HEK293 (cell line): Measurements from ENCODE around the gene F9.

Experiments
- CTCF ChIA-PET: fragments of 350-600 bp; formaldehyde crosslinking; extraction: SDS; loops from one replicate; lab custom pipeline; 2021; ENCODE audit warnings: antibody characterized with exemption; lab: Yijun Ruan, JAX
- POLR2A ChIA-PET: fragments of 300-600 bp; formaldehyde crosslinking; extraction: SDS; loops from one replicate; lab custom pipeline; 2020; ENCODE audit warnings: antibody characterized with exemption, inconsistent platforms; lab: Yijun Ruan, JAX
- H3K27ac ChIP-seq: fragments of 200-500 bp; sonication (Bioruptor generic); 2 replicates; pipeline ENCODE4 v1.5.1; 2014; ENCODE audit warnings: low read depth, low read length, control low read depth, inconsistent platforms; ENCODE audit errors: extremely low read depth
- H3K36me3 ChIP-seq, 2 experiments: fragments of 200-500 bp in 1 of 2; sonication (Bioruptor generic) in 1 of 2; 1 replicate in 1 of 2; 2 replicates in 1 of 2; pipeline ENCODE4 v1.5.1; 2014 to 2017; ENCODE audit warnings: inconsistent platforms in 2 of 2, low read length in 2 of 2; ENCODE audit not compliant: control insufficient read depth in 2 of 2, insufficient read depth in 1 of 2
- H3K4me1 ChIP-seq: fragments of 200-500 bp; sonication (Bioruptor generic); 2 replicates; pipeline ENCODE4 v1.5.1; 2014; ENCODE audit warnings: mild to moderate bottlenecking, low read length, inconsistent platforms; ENCODE audit not compliant: control insufficient read depth, insufficient read depth
- H3K4me3 ChIP-seq: 2 replicates; pipeline ENCODE4 v1.5.1; 2011; ENCODE audit warnings: low read depth, mild to moderate bottlenecking, control low read depth, low read length, moderate library complexity
- H3K9me3 ChIP-seq: fragments of 200-500 bp; sonication (Bioruptor generic); 2 replicates; pipeline ENCODE4 v1.5.1; 2014; ENCODE audit warnings: low read depth, low read length, inconsistent platforms; ENCODE audit not compliant: control insufficient read depth, insufficient read depth
- GLI4 ChIP-seq: fragments of 450-650 bp; formaldehyde crosslinking; IDR thresholded peaks from 2 replicates; pipeline ENCODE4 v1.5.1; 2016; ENCODE audit warnings: missing biosample characterization, missing genetic modification characterization
- KLF17 ChIP-seq: fragments of 450-650 bp; formaldehyde crosslinking; IDR thresholded peaks from 2 replicates; pipeline ENCODE4 v1.5.1; 2016; ENCODE audit warnings: missing biosample characterization, missing genetic modification characterization
- PBX3 ChIP-seq: sonication (generic); formaldehyde crosslinking; IDR thresholded peaks from 2 replicates; pipeline ENCODE4 v1.8.1; 2022; ENCODE audit warnings: mild to moderate bottlenecking, moderate library complexity, missing genetic modification reagents
- TRIM28 ChIP-seq: IDR thresholded peaks from 2 replicates; pipeline ENCODE4 v1.6.1; 2011; ENCODE audit warnings: low read length, control low read depth, borderline replicate concordance
- ZBTB11 ChIP-seq: fragments of 450-650 bp; formaldehyde crosslinking; conservative IDR thresholded peaks from 2 replicates; pipeline ENCODE4 v1.5.1; 2016; ENCODE audit warnings: low read depth, missing biosample characterization, missing genetic modification characterization
- ZNF133 ChIP-seq: fragments of 450-650 bp; formaldehyde crosslinking; IDR thresholded peaks from 2 replicates; pipeline ENCODE4 v1.5.1; 2016; ENCODE audit warnings: missing biosample characterization, missing genetic modification characterization
- ZNF292 ChIP-seq: fragments of 450-650 bp; formaldehyde crosslinking; IDR thresholded peaks from 2 replicates; pipeline ENCODE4 v1.5.1; 2016; ENCODE audit warnings: low read depth, missing biosample characterization, missing genetic modification characterization, borderline replicate concordance
- ZNF530 ChIP-seq: fragments of 450-650 bp; formaldehyde crosslinking; IDR thresholded peaks from 2 replicates; pipeline ENCODE4 v1.5.1; 2016; ENCODE audit warnings: low read depth, missing biosample characterization, missing genetic modification characterization
- ZNF558 ChIP-seq: fragments of 450-650 bp; formaldehyde crosslinking; IDR thresholded peaks from 2 replicates; pipeline ENCODE4 v1.5.1; 2016; ENCODE audit warnings: missing biosample characterization, missing genetic modification characterization
- ZNF585B ChIP-seq: fragments of 450-650 bp; formaldehyde crosslinking; IDR thresholded peaks from 2 replicates; pipeline ENCODE4 v1.5.1; 2016; ENCODE audit warnings: missing biosample characterization, missing genetic modification characterization
- ZNF660 ChIP-seq: fragments of 450-650 bp; IDR thresholded peaks from 2 replicates; pipeline ENCODE4 v1.5.1; 2018; ENCODE audit warnings: missing biosample characterization, mild to moderate bottlenecking, missing genetic modification characterization
- ZNF701 ChIP-seq: fragments of 450-650 bp; formaldehyde crosslinking; IDR thresholded peaks from 2 replicates; pipeline ENCODE4 v1.5.1; 2016; ENCODE audit warnings: missing biosample characterization, missing genetic modification characterization
- ZNF768 ChIP-seq: fragments of 450-650 bp; formaldehyde crosslinking; IDR thresholded peaks from 2 replicates; pipeline ENCODE4 v1.5.1; 2018; ENCODE audit warnings: missing biosample characterization, mild to moderate bottlenecking, missing genetic modification characterization
- ZNF785 ChIP-seq: fragments of 450-650 bp; formaldehyde crosslinking; IDR thresholded peaks from 2 replicates; pipeline ENCODE4 v1.5.1; 2016; ENCODE audit warnings: missing biosample characterization, missing genetic modification characterization
- ZSCAN30 ChIP-seq: fragments of 450-650 bp; IDR thresholded peaks from 2 replicates; pipeline ENCODE4 v1.5.1; 2018; ENCODE audit warnings: missing biosample characterization, mild to moderate bottlenecking, missing genetic modification characterization, moderate library complexity

Gene F9

GRCh38 chrX:139533444-139533843, 2.9 kb downstream of the F9 start (continued):
- TF ChIP-seq ZBTB11 (tag by site-specific recombination) (no peak), ZNF585B (tag by site-specific recombination) (no peak), KLF17 (tag by site-specific recombination) (no peak), ZSCAN30 (tag by site-specific recombination) (no peak)

GRCh38 chrX:139538907-139539790, 8.6 kb downstream of the F9 start:
- ChIA-PET POLR2A (no interaction called here), CTCF (no interaction called here)
- H3K9me3 ChIP-seq, result no peaks in the 10 kb centered on the region
- no peaks in the 10 kb centered on the region for H3K4me1 ChIP-seq
- no peak overlapping the region for H3K27ac ChIP-seq
- no peak overlapping the region for H3K4me3 ChIP-seq
- TF ChIP-seq ZNF660, result no peak
- no peaks in the 10 kb centered on the region for H3K36me3 ChIP-seq

GRCh38 chrX:139542652-139543051, 12.1 kb downstream of the F9 start:
- Histone ChIP-seq H3K4me1 (no peaks in the 10 kb centered on the region), H3K4me3 (no peak overlapping the region), H3K9me3 (no peaks in the 10 kb centered on the region), H3K27ac (no peak overlapping the region), H3K36me3 (no peaks in the 10 kb centered on the region)
- ChIA-PET CTCF (interaction anchor here (1.1 kb wide), 1 partner anchor 17 kb away, joined by 3 read pairs; no protein-coding TSS in a partner anchor), POLR2A (no interaction called here)
- TF ChIP-seq ZNF768 (tag by site-specific recombination) (no peak), ZNF133 (no peak), GLI4 (tag by site-specific recombination) (no peak), ZNF292 (no peak), ZNF530 (tag by site-specific recombination) (no peak)

GRCh38 chrX:139543920-139544319, 13.4 kb downstream of the F9 start:
- Histone ChIP-seq H3K9me3 (no peaks in the 10 kb centered on the region), H3K4me3 (no peak overlapping the region), H3K36me3 (no peaks in the 10 kb centered on the region), H3K4me1 (no peaks in the 10 kb centered on the region), H3K27ac (no peak overlapping the region)
- TF ChIP-seq ZNF558 (tag by site-specific recombination), result no peak
- no peak for TF ChIP-seq TRIM28
- no peak for TF ChIP-seq ZNF701
- TF ChIP-seq PBX3 (CRISPR knock-in tag), result no peak
- TF ChIP-seq ZNF785 (tag by site-specific recombination), result no peak
- ChIA-PET CTCF (interaction anchor here (0.7 kb wide), 1 partner anchor 122 kb away, joined by 4 read pairs; no protein-coding TSS in a partner anchor), POLR2A (no interaction called here)
